Measurements from ENCODE around the gene RDM1.

DNA sequence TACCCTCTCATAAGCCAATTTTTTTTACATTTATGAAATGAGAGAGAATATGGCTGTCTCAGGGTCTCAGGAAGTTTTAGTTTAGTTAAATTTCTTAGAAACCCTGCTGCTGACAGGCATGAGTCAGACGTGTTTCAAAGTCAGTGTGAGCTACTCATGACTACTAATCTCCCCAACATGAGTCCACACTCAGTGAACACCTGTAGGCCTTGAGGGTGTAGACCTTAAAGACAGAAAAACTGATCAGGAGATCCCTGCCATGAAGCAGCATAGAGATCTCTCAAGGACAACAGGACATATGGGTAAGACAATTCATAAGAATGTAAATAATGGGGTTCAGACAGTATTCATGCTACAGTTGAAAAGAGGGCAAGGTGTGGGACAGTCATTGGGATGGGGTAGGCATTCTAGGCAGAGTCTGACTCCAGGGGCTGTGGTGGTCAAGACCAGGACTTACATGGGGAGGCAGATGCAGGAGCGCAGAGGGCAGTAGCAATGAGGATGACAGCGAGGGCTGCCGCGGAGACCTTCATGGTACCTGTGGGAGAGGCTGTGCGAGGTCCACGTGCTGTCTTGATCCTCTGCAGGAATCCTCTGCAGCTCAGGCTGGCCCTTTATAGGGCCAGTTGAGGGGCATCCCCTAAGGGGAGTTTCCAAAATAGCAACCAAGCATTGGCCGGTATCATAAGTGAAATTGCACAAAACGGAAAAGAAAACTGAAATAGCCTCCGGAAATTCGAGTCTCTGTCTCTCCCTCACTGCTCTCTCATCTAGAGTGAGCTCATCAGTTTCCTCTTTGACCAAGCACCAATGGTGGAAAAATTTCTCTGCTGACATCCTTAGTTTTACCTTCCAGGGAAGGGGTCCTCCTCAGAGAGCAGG lies 50.6 kb downstream of the RDM1 start, which contains the start of gene CCL5:
- TF ChIP-seq, protein P1, sequence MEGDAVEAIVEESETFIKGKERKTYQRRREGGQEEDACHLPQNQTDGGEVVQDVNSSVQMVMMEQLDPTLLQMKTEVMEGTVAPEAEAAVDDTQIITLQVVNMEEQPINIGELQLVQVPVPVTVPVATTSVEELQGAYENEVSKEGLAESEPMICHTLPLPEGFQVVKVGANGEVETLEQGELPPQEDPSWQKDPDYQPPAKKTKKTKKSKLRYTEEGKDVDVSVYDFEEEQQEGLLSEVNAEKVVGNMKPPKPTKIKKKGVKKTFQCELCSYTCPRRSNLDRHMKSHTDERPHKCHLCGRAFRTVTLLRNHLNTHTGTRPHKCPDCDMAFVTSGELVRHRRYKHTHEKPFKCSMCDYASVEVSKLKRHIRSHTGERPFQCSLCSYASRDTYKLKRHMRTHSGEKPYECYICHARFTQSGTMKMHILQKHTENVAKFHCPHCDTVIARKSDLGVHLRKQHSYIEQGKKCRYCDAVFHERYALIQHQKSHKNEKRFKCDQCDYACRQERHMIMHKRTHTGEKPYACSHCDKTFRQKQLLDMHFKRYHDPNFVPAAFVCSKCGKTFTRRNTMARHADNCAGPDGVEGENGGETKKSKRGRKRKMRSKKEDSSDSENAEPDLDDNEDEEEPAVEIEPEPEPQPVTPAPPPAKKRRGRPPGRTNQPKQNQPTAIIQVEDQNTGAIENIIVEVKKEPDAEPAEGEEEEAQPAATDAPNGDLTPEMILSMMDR (IDR thresholded peaks at IDR 0.05): no peak
- TF ChIP-seq POLR2A (IDR thresholded peaks at IDR 0.05) (no peak), POLR2AphosphoS5 (IDR thresholded peaks at IDR 0.05) (peak in 1 of 3 donors; percentile 33)

All from stomach (tissue), 4 donors.